Measurements from ENCODE around the gene HAUS7.

DNA sequence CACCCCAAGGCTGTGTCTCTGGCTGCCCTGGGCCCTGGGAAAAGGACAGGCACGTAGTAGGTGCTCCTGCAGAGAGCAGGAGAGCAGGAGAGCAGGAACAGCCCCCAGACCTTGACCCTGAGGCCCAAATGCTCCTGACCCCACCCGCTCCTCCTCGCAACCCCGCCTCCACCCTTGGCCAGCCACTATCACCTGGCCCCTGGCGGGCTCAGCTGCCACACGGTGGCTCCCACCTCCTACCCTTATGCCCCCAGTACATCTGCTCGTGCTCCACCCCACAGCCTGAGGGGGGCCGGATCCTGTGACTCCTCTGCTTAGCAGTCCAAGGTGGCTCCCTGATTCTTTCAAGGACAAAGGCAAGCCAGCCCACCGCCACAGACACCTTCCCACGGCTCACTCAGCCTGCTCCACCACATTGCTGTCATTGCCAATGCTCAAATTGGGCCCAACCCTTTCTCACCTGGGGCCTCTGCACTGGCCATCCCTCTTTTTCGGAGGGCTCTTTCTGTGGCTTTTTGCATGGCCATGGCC is 5.4 kb upstream of the HAUS7 start:
- TF ChIP-seq FOXA1 (IDR thresholded peaks at IDR 0.05) (no peak), HDGF (IDR thresholded peaks at IDR 0.05; ENCODE audit: borderline replicate concordance) (no peak), ZNF384 (IDR thresholded peaks at IDR 0.05) (no peak), SP1 (IDR thresholded peaks at IDR 0.05) (no peak), NFRKB (IDR thresholded peaks at IDR 0.05) (no peak), L3MBTL2 (conservative IDR thresholded peaks at IDR 0.05) (no peak)
- TF ChIP-seq, protein P1, sequence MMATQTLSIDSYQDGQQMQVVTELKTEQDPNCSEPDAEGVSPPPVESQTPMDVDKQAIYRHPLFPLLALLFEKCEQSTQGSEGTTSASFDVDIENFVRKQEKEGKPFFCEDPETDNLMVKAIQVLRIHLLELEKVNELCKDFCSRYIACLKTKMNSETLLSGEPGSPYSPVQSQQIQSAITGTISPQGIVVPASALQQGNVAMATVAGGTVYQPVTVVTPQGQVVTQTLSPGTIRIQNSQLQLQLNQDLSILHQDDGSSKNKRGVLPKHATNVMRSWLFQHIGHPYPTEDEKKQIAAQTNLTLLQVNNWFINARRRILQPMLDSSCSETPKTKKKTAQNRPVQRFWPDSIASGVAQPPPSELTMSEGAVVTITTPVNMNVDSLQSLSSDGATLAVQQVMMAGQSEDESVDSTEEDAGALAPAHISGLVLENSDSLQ (IDR thresholded peaks at IDR 0.05) = no peak

All from HEK293T (cell line).